DMS53 (cell line): ENCODE measurements around the gene SBK2.

ENCODE experiments used
- DNase-seq: peaks from one replicate; lab custom pipeline; 2025; lab: John Stamatoyannopoulos, UW

The SBK2 gene

GRCh38 chr19:55554741-55555152 lies 17.8 kb upstream of the SBK2 start:
- no peak for DNase-seq

GRCh38 chr19:55554302-55554701 lies 17.4 kb upstream of the SBK2 start:
- no peak for DNase-seq

GRCh38 chr19:55553217-55554182 lies 16.6 kb upstream of the SBK2 start:
- no peak for DNase-seq

- no peak for DNase-seq
Observed at GRCh38 chr19:55552620-55553019, 15.7 kb upstream of the SBK2 start.

- DNase-seq = no peak
Observed at GRCh38 chr19:55552206-55552605, 15.3 kb upstream of the SBK2 start.

GRCh38 chr19:55550321-55550650 lies 13.4 kb upstream of the SBK2 start:
- DNase-seq = no peak

- DNase-seq = peak; percentile 89
Observed at GRCh38 chr19:55549500-55550320, 12.8 kb upstream of the SBK2 start.

GRCh38 chr19:55546822-55547614 lies 10.1 kb upstream of the SBK2 start:
- DNase-seq = peak; percentile 70

- no peak for DNase-seq
Observed at GRCh38 chr19:55546011-55546410, 9.1 kb upstream of the SBK2 start.

- no peak for DNase-seq
Observed at GRCh38 chr19:55545443-55545842, 8.5 kb upstream of the SBK2 start, which contains the start of gene SBK3. SBK3 (minus strand) TSS chr19:55545543; CDS start chr19:55545543, 0 bp downstream.

- DNase-seq = peak; percentile 55
Observed at GRCh38 chr19:55544776-55545439, 8.0 kb upstream of the SBK2 start.

- DNase-seq = no peak
Observed at GRCh38 chr19:55544014-55544413, 7.1 kb upstream of the SBK2 start.

GRCh38 chr19:55543567-55543966 lies 6.6 kb upstream of the SBK2 start:
- DNase-seq = no peak

- DNase-seq = no peak
Observed at GRCh38 chr19:55542292-55542855, 5.4 kb upstream of the SBK2 start.

GRCh38 chr19:55541091-55541490 lies 4.2 kb upstream of the SBK2 start:
- DNase-seq = no peak

GRCh38 chr19:55540619-55541018 lies 3.7 kb upstream of the SBK2 start:
- DNase-seq = peak; percentile 70

GRCh38 chr19:55539090-55539984 lies 2.4 kb upstream of the SBK2 start:
- DNase-seq = no peak

GRCh38 chr19:55538132-55538531 lies 1.2 kb upstream of the SBK2 start:
- DNase-seq = no peak

- peak; percentile 44 for DNase-seq
Observed at GRCh38 chr19:55537741-55538111, 793 bp upstream of the SBK2 start.

GRCh38 chr19:55536366-55536765 lies 567 bp downstream of the SBK2 start:
- DNase-seq = no peak
